IMR-90 (cell line): Measurements from ENCODE around the gene GAL3ST1. TPM values are rescaled to one million over a fixed set of nuclear protein-coding genes. Genes with fewer than 3 reads are reported as not detected.

Experiments
- ATAC-seq: fragments of 200-7000 bp; cut with Tn5 transposase; 2 replicates; pipeline ENCODE4 v1.9.1; 2020; ENCODE audit warnings: low read depth, mild to moderate bottlenecking, moderate library complexity
- BruUV-seq: library from RNA; stranded (reverse); fragments of 400-500 nt; replicated peaks from 2 replicates; lab custom pipeline; 2021; lab: Mats Ljungman, UMichigan
- CTCF ChIA-PET: fragments of 300-600 bp; formaldehyde crosslinking; extraction: SDS; loops from one replicate; lab custom pipeline; 2021; ENCODE audit warnings: antibody characterized with exemption; lab: Yijun Ruan, JAX
- POLR2A ChIA-PET: fragments of 300-600 bp; sonication (Branson Sonifier 250); formaldehyde crosslinking; loops from one replicate; lab custom pipeline; 2022; ENCODE audit warnings: antibody characterized with exemption; ENCODE audit not compliant: unreplicated experiment; lab: Charles Lee
- DNase-seq: peaks from one replicate; pipeline ENCODE4 v3.0.0; 2013
- H2AFZ ChIP-seq: replicated peaks from 2 replicates; pipeline ENCODE3; 2013; ENCODE audit warnings: low read length, mild to moderate bottlenecking; ENCODE audit not compliant: poor library complexity
- H2AK5ac ChIP-seq: 2 replicates; pipeline ENCODE4 v1.6.1; 2013; ENCODE audit warnings: low read depth, low read length, inconsistent platforms
- H2AK9ac ChIP-seq: replicated peaks from 2 replicates; pipeline ENCODE3; 2013; ENCODE audit warnings: mild to moderate bottlenecking, low read depth, low read length, moderate library complexity; ENCODE audit not compliant: poor library complexity
- H2BK120ac ChIP-seq: 2 replicates; pipeline ENCODE4 v1.6.1; 2013; ENCODE audit warnings: low read depth, low read length, inconsistent platforms
- H2BK15ac ChIP-seq: 3 replicates; pipeline ENCODE4 v1.6.1; 2013; ENCODE audit warnings: low read depth, low read length, inconsistent platforms
- H2BK20ac ChIP-seq: 2 replicates; pipeline ENCODE4 v1.6.1; 2013; ENCODE audit warnings: low read depth, mild to moderate bottlenecking, inconsistent platforms, low read length, moderate library complexity
- H2BK5ac ChIP-seq: 2 replicates; pipeline ENCODE4 v1.6.1; 2013; ENCODE audit warnings: mild to moderate bottlenecking, low read depth, low read length, inconsistent platforms; ENCODE audit not compliant: poor library complexity, severe bottlenecking
- H3K14ac ChIP-seq: replicated peaks from 2 replicates; pipeline ENCODE4 v1.6.1; 2013; ENCODE audit warnings: low read depth, low read length, inconsistent platforms
- H3K18ac ChIP-seq: 2 replicates; pipeline ENCODE4 v1.6.1; 2013; ENCODE audit warnings: low read depth, low read length, control low read depth
- H3K23ac ChIP-seq: 2 replicates; pipeline ENCODE4 v1.6.1; 2013; ENCODE audit warnings: low read depth, low read length, inconsistent platforms
- H3K27ac ChIP-seq: 2 replicates; pipeline ENCODE4 v1.5.1; 2013; ENCODE audit warnings: mild to moderate bottlenecking, control low read depth, low read length; ENCODE audit not compliant: insufficient read depth
- H3K27me3 ChIP-seq: 2 replicates; pipeline ENCODE4 v1.6.1; 2013; ENCODE audit warnings: low read length; ENCODE audit not compliant: control insufficient read depth, insufficient read depth
- H3K36me3 ChIP-seq: 2 replicates; pipeline ENCODE4 v1.6.1; 2013; ENCODE audit warnings: low read length, mixed read lengths; ENCODE audit not compliant: control insufficient read depth, insufficient read depth
- H3K4ac ChIP-seq: 2 replicates; pipeline ENCODE4 v1.6.1; 2013; ENCODE audit warnings: low read depth, low read length, inconsistent platforms
- H3K4me1 ChIP-seq: 2 replicates; pipeline ENCODE4 v1.6.1; 2013; ENCODE audit warnings: low read length, mixed read lengths; ENCODE audit not compliant: control insufficient read depth, insufficient read depth
- H3K4me2 ChIP-seq: 2 replicates; pipeline ENCODE4 v1.6.1; 2013; ENCODE audit warnings: low read depth, mild to moderate bottlenecking, control low read depth, low read length, moderate library complexity
- H3K4me3 ChIP-seq: 2 replicates; pipeline ENCODE4 v1.5.1; 2013; ENCODE audit warnings: low read depth, mild to moderate bottlenecking, control low read depth, low read length, moderate library complexity; ENCODE audit not compliant: insufficient read depth
- H3K56ac ChIP-seq: 2 replicates; pipeline ENCODE4 v1.6.1; 2013; ENCODE audit warnings: low read length, inconsistent platforms; ENCODE audit not compliant: insufficient read depth; ENCODE audit errors: extremely low read depth
- H3K79me1 ChIP-seq, 2 experiments: 2 replicates each; pipeline ENCODE4 v1.6.1; 2013; ENCODE audit warnings: low read length in 2 of 2, inconsistent platforms in 1 of 2, low read depth in 1 of 2
- H3K9ac ChIP-seq: 2 replicates; pipeline ENCODE4 v1.6.1; 2013; ENCODE audit warnings: low read depth, low read length, control low read depth
- H3K9me1 ChIP-seq: 2 replicates; pipeline ENCODE4 v1.6.1; 2013; ENCODE audit warnings: low read length, inconsistent platforms; ENCODE audit not compliant: insufficient read depth
- H3K9me3 ChIP-seq: 2 replicates; pipeline ENCODE4 v1.6.1; 2013; ENCODE audit warnings: low read length; ENCODE audit not compliant: control insufficient read depth, insufficient read depth
- H4K20me1 ChIP-seq: 2 replicates; pipeline ENCODE4 v1.6.1; 2013; ENCODE audit warnings: low read length, inconsistent platforms; ENCODE audit not compliant: insufficient read depth
- H4K5ac ChIP-seq: 2 replicates; pipeline ENCODE4 v1.6.1; 2013; ENCODE audit warnings: mild to moderate bottlenecking, low read depth, low read length, control low read depth
- H4K8ac ChIP-seq, 2 experiments: 2 replicates each; pipeline ENCODE4 v1.6.1; 2013; ENCODE audit warnings: low read depth in 2 of 2, low read length in 2 of 2, control low read depth in 1 of 2, inconsistent platforms in 1 of 2
- H4K91ac ChIP-seq: 2 replicates; pipeline ENCODE4 v1.6.1; 2013; ENCODE audit warnings: low read depth, low read length, inconsistent platforms; ENCODE audit not compliant: insufficient read depth
- BHLHE40 ChIP-seq: fragments of 150-350 bp; IDR thresholded peaks from 2 replicates; pipeline ENCODE4 v1.6.1; 2016; ENCODE audit warnings: mild to moderate bottlenecking, low read depth, low read length
- CEBPB ChIP-seq: IDR thresholded peaks from 2 replicates; pipeline ENCODE4 v1.6.1; 2012; ENCODE audit warnings: low read depth, low read length, improper control_type of control experiment
- CHD1 ChIP-seq: IDR thresholded peaks from 2 replicates; pipeline ENCODE4 v1.6.1; 2012; ENCODE audit warnings: low read depth, low read length, improper control_type of control experiment
- FOS ChIP-seq: fragments of 150-350 bp; IDR thresholded peaks from 2 replicates; pipeline ENCODE4 v1.6.1; 2016; ENCODE audit warnings: low read depth, low read length
- MAFK ChIP-seq: IDR thresholded peaks from 2 replicates; pipeline ENCODE4 v1.6.1; 2012; ENCODE audit warnings: low read depth, low read length, improper control_type of control experiment
- MAZ ChIP-seq: IDR thresholded peaks from 2 replicates; pipeline ENCODE4 v1.6.1; 2012; ENCODE audit warnings: low read depth, mild to moderate bottlenecking, low read length, improper control_type of control experiment, moderate library complexity, borderline replicate concordance
- NFE2L2 ChIP-seq: fragments of 150-350 bp; IDR thresholded peaks from 2 replicates; pipeline ENCODE4 v1.6.1; 2016; ENCODE audit warnings: low read depth, mild to moderate bottlenecking, low read length
- POLR2A ChIP-seq: IDR thresholded peaks from 2 replicates; pipeline ENCODE4 v1.6.1; 2012; ENCODE audit warnings: mild to moderate bottlenecking, low read depth, low read length
- RAD21 ChIP-seq: IDR thresholded peaks from 2 replicates; pipeline ENCODE4 v1.6.1; 2012; ENCODE audit warnings: low read length, improper control_type of control experiment
- RCOR1 ChIP-seq: IDR thresholded peaks from 2 replicates; pipeline ENCODE4 v1.6.1; 2012; ENCODE audit warnings: mild to moderate bottlenecking, low read length, improper control_type of control experiment; ENCODE audit not compliant: insufficient replicate concordance
- RFX5 ChIP-seq: IDR thresholded peaks from 2 replicates; pipeline ENCODE4 v1.8.0; 2012; ENCODE audit warnings: low read depth, mild to moderate bottlenecking, low read length, moderate library complexity
- SMC3 ChIP-seq: fragments of 150-350 bp; IDR thresholded peaks from 2 replicates; pipeline ENCODE4 v1.6.1; 2016; ENCODE audit warnings: low read depth, mild to moderate bottlenecking, antibody characterized with exemption, low read length, moderate library complexity
- WGBS, 2 experiments: methylation state at CpG; one replicate each; pipeline versions ENCODE4 v1.1.5 to v1.1.7; 2013; ENCODE audit warnings: missing lambda C conversion rate in 2 of 2; ENCODE audit not compliant: insufficient read length in 1 of 2; ENCODE audit errors: extremely low coverage in 2 of 2; 5-methylcytosine and 5-hydroxymethylcytosine counted together
- dilution Hi-C: fragments of 300-500 bp; cut with HindIII; formaldehyde crosslinking; loops from one replicate; pipeline ENCODE4 v1.14.3; 2018; ENCODE audit warnings: low sequenced_read_pairs; ENCODE audit not compliant: unreplicated experiment
- in situ Hi-C: fragments of 300-500 bp; cut with MboI; formaldehyde crosslinking; loops from 3 replicates; pipeline ENCODE4 v1.14.3; 2019; ENCODE audit warnings: low sequenced_read_pairs, inconsistent platforms, mixed read lengths
- intact Hi-C: fragments of 100-400 bp; cut with micrococcal nuclease; formaldehyde crosslinking; loops from 2 replicates; pipeline ENCODE4 v1.10.0; 2022
- polyA plus RNA-seq, 3 experiments: library from polyadenylated mRNA; depleted of rRNA; stranded (reverse); fragments of >200 nt; gene quantifications; 2 replicates each; pipeline ENCODE4 v1.2.3, GENCODE V29; 2012; ENCODE audit warnings: low replicate concordance in 1 of 3
- total RNA-seq: library from RNA; depleted of rRNA; stranded (reverse); fragments of >200 nt; gene quantifications from 2 replicates; pipeline ENCODE4 v1.2.3, GENCODE V29; 2012
- TF ChIP-seq, protein P1 (sequence below): conservative IDR thresholded peaks from 2 replicates; pipeline ENCODE4 v1.5.1; 2012; ENCODE audit warnings: mild to moderate bottlenecking, low read depth, low read length, improper control_type of control experiment
- TF ChIP-seq, protein P2 (sequence below): fragments of 150-350 bp; IDR thresholded peaks from 2 replicates; pipeline ENCODE4 v1.6.1; 2017; ENCODE audit warnings: mild to moderate bottlenecking, antibody characterized with exemption, low read length, low read depth

GAL3ST1 gene
- total and polyA plus RNA-seq, 2 of the 4 experiments (the other 2 are of a cell fraction) = not detected

DNA sequence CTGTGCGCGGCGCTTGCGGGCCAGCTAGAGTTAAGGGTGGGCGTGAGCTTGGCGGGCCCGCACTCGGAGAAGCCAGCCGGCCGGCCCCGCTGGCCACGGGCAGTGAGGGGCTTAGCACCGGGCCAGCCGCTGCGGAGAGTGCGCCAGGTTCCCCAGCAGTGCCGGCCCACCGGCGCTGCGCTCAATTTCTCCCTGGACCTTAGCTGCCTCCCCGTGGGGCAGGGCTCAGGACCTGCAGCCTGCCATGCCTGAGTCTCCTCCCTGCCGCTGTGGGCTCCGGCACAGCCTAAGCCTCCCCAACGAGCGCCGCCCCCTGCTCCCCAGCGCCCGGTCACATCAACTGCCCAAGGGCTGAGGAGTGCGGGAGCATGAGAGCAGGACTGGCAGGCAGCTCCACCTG is 22.4 kb upstream of the GAL3ST1 start:
- Histone ChIP-seq H3K36me3 (no peaks in the 10 kb centered on the region), H4K8ac (no peak overlapping the region), H2AK5ac (no peak overlapping the region), H4K20me1 (no peaks in the 10 kb centered on the region), H3K79me1 (no peaks in the 10 kb centered on the region), H3K18ac (no peak overlapping the region), H4K91ac (no peak overlapping the region), H2BK15ac (no peak overlapping the region), H2AFZ (no peak overlapping the region), H3K14ac (no peak overlapping the region), H3K23ac (no peak overlapping the region), H3K9me3 (no peaks in the 10 kb centered on the region), H3K9ac (no peak overlapping the region), H3K4me1 (no peaks in the 10 kb centered on the region), H3K4ac (no peak overlapping the region), H3K56ac (no peak overlapping the region), H3K4me2 (no peak overlapping the region), H2BK20ac (no peak overlapping the region), H3K9me1 (no peaks in the 10 kb centered on the region), H4K5ac (no peak overlapping the region), H2AK9ac (no peak overlapping the region), H2BK120ac (no peak overlapping the region), H3K27ac (no peak overlapping the region), H2BK5ac (no peak overlapping the region), H3K4me3 (no peak overlapping the region), H3K27me3 (peaks cover 11% of the 10 kb centered on the region)
- ChIA-PET POLR2A (no interaction called here), CTCF (no interaction called here)
- intact Hi-C loops = no loop called here
- in situ Hi-C loops = no loop called here
- dilution Hi-C loops = no loop called here
- DNase-seq (no peak), ATAC-seq (no peak)
- TF ChIP-seq SMC3 (no peak), NFE2L2 (no peak), RAD21 (no peak), FOS (no peak), BHLHE40 (no peak), CHD1 (no peak), POLR2A (no peak), MAFK (no peak), CEBPB (no peak), RFX5 (no peak), MAZ (no peak), RCOR1 (no peak)
- TF ChIP-seq, protein P1, sequence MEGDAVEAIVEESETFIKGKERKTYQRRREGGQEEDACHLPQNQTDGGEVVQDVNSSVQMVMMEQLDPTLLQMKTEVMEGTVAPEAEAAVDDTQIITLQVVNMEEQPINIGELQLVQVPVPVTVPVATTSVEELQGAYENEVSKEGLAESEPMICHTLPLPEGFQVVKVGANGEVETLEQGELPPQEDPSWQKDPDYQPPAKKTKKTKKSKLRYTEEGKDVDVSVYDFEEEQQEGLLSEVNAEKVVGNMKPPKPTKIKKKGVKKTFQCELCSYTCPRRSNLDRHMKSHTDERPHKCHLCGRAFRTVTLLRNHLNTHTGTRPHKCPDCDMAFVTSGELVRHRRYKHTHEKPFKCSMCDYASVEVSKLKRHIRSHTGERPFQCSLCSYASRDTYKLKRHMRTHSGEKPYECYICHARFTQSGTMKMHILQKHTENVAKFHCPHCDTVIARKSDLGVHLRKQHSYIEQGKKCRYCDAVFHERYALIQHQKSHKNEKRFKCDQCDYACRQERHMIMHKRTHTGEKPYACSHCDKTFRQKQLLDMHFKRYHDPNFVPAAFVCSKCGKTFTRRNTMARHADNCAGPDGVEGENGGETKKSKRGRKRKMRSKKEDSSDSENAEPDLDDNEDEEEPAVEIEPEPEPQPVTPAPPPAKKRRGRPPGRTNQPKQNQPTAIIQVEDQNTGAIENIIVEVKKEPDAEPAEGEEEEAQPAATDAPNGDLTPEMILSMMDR = no peak
- TF ChIP-seq, protein P2, sequence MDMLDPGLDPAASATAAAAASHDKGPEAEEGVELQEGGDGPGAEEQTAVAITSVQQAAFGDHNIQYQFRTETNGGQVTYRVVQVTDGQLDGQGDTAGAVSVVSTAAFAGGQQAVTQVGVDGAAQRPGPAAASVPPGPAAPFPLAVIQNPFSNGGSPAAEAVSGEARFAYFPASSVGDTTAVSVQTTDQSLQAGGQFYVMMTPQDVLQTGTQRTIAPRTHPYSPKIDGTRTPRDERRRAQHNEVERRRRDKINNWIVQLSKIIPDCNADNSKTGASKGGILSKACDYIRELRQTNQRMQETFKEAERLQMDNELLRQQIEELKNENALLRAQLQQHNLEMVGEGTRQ = no peak
- 89% methylated on average over 22 of the region's 29 CpGs; no CpG with 5 or more reads in 1 of the 2 experiments for WGBS, 2 experiments
- no TSS peak for BruUV-seq
